GM18519 (cell line): Measurements from ENCODE around the gene SYNJ1.
"Not testable (repeated sequence)": the region's sequence is repeated elsewhere in the genome, so short reads cannot be mapped to it uniquely, and the experiment has no call there.

Experiments
- ATAC-seq: cut with Tn5 transposase; IDR thresholded peaks from one replicate; pipeline ENCODE4 v1.9.1; 2021; ENCODE audit warnings: mild to moderate bottlenecking, moderate library complexity; ENCODE audit not compliant: unreplicated experiment, low FRiP score

The SYNJ1 gene

GRCh38 chr21:32613436-32614043, 114.3 kb downstream of the SYNJ1 start:
- ATAC-seq, result no peak

- no peak for ATAC-seq
Observed at GRCh38 chr21:32612999-32613337, 114.8 kb downstream of the SYNJ1 start.

GRCh38 chr21:32612075-32612998, 115.5 kb downstream of the SYNJ1 start, which contains the start of gene CFAP298:
TSS of gene CFAP298 (minus strand) at chr21:32612377. CDS start at chr21:32612243, 134 bp downstream.
- peak; percentile 87 for ATAC-seq

- no peak for ATAC-seq
Observed at GRCh38 chr21:32611471-32611997, 116.3 kb downstream of the SYNJ1 start.

- ATAC-seq, result not testable (repeated sequence)
Observed at GRCh38 chr21:32610940-32611339, 116.9 kb downstream of the SYNJ1 start.

- no peak for ATAC-seq
Observed at GRCh38 chr21:32608851-32609250, 119.0 kb downstream of the SYNJ1 start.

GRCh38 chr21:32605469-32605868, 122.3 kb downstream of the SYNJ1 start:
- ATAC-seq, result no peak

- ATAC-seq, result no peak
Observed at GRCh38 chr21:32604464-32604863, 123.3 kb downstream of the SYNJ1 start.

GRCh38 chr21:32603131-32603530, 124.7 kb downstream of the SYNJ1 start:
- no peak for ATAC-seq

GRCh38 chr21:32602099-32602498, 125.7 kb downstream of the SYNJ1 start:
- ATAC-seq, result no peak

GRCh38 chr21:32599526-32599925, 128.3 kb downstream of the SYNJ1 start:
- no peak for ATAC-seq

GRCh38 chr21:32599091-32599490, 128.7 kb downstream of the SYNJ1 start:
- no peak for ATAC-seq

- no peak for ATAC-seq
Observed at GRCh38 chr21:32597205-32597604, 130.6 kb downstream of the SYNJ1 start.

- no peak for ATAC-seq
Observed at GRCh38 chr21:32595431-32595830, 132.4 kb downstream of the SYNJ1 start.

- ATAC-seq, result no peak
Observed at GRCh38 chr21:32593690-32594089, 134.1 kb downstream of the SYNJ1 start.

GRCh38 chr21:32592929-32593502, 134.8 kb downstream of the SYNJ1 start:
- no peak for ATAC-seq

- ATAC-seq, result no peak
Observed at GRCh38 chr21:32590130-32590529, 137.7 kb downstream of the SYNJ1 start.

GRCh38 chr21:32587651-32588050, 140.2 kb downstream of the SYNJ1 start:
- ATAC-seq, result no peak

- ATAC-seq, result no peak
Observed at GRCh38 chr21:32587120-32587519, 140.7 kb downstream of the SYNJ1 start.

GRCh38 chr21:32585970-32586369, 141.8 kb downstream of the SYNJ1 start:
- no peak for ATAC-seq

- no peak for ATAC-seq
Observed at GRCh38 chr21:32585042-32585710, 142.6 kb downstream of the SYNJ1 start, which contains the start of gene TCP10L. TSS of gene TCP10L (minus strand) at chr21:32585523. CDS start at chr21:32584304, 1,219 bp downstream.
